ENCODE data around the gene MKX.

Gene MKX

DNA sequence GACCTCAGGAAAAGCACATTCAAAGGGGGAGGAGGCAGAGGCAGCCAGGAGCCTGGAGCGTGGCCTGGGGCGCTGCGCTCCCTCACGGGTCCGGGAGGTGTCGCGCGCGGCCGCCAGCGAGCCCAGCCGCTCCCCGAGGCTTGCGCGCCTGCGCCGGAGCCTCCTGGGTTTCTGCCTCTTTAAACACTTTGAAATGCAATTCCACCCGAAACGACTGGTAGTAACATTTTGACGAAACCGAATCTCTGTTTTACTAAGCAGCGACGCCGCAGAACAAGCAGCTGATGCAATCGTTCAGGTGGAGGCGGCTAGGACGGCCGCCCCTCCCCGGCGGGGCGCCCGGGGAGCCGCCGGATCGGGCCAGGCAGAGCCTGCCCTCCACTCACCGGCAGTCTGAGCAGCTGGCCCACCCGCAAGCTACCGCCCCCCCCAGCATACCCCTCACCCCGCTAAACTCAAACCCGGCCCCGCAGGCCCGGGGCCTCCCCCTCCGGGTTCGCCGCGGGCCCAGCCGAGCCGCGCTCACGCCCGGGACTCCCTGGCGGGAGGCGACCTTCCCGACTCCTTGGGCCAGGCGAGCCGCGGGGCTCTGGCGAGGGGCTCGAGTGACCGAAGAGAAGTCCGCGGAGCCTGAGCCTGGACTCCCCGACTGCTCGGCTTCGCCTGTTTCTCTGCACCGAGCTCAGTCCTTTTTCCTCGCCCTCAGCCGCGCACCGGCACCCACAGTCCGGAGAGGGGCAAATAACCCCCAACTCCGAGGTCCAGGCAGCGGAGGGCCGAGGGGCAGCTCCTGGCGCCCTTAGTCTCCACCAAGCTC is 3.2 kb downstream of the MKX start:
- DNase-seq = peak in 42 of 56 donors; percentile 12 to 81 (median 48)

GRCh38 chr10:27741173-27742091 is 4.2 kb downstream of the MKX start:
- no peak for DNase-seq

- no peak for DNase-seq
Observed at GRCh38 chr10:27736396-27736795, 9.2 kb downstream of the MKX start.

- DNase-seq = no peak
Observed at GRCh38 chr10:27730041-27730440, 15.6 kb downstream of the MKX start.

- no peak for DNase-seq
Observed at GRCh38 chr10:27728338-27728737, 17.3 kb downstream of the MKX start.

DNA sequence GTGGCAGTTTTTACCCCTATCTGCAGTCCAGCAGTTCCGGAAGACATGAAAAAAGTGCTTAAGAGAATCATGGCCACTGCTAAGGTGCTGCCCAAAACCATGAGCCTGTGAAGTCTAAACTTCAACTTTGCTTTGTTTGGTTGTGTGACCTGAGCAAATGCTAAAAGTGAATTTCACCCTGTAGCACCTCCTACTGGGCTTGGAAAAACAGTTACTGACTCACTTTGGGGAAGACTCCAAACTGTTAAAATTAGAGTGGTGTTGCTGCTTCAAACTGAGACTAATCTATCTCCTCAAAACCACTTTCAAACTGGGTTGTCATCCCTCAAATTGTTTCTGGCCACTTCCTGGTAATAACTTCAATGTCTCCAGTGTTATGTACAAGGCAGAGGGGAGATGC is 21.3 kb downstream of the MKX start:
- no peak for DNase-seq

- no peak for DNase-seq
Observed at GRCh38 chr10:27723436-27723835, 22.2 kb downstream of the MKX start.

DNA sequence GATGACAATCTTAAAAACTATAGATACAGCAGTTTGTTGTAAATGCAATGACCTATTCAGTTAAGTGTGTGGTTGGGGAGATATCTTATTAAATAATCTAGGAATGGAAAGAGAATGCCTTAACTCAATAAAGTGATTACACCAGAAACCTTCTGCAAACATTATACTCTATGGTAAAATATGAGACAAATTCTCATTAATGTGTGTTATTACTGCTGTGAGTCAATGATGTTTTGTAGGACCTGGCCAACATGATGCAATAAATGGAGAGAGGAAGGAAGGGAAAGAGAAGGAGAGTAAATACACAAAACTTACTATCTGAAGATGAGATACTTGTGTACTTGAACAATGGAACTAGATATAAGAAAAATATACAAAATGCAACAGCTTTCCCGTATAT is 25.1 kb downstream of the MKX start:
- DNase-seq = no peak

GRCh38 chr10:27719052-27719451 is 26.6 kb downstream of the MKX start:
- DNase-seq = no peak

DNA sequence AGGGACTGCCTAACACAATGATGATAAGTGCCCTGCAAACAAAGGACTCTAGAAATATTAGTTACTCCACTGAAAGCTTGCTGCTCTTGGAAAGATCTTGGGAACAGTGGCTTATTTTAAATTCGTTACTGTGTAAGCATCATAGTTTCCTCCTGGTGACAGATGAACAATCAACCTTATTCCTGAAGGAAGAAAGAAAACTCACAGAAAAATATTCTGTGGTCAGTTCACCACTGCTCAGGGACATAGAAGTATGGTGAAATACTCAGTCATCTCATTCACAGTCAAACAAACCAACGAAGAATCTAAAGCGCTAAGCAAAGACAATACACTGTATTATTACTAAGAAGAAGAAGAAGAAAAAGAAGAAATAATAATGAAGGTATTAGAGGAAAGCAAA is 27.8 kb downstream of the MKX start:
- no peak for DNase-seq

GRCh38 chr10:27717224-27717623 is 28.4 kb downstream of the MKX start:
- no peak for DNase-seq

GRCh38 chr10:27716521-27716920 is 29.1 kb downstream of the MKX start:
- no peak for DNase-seq

- no peak for DNase-seq
Observed at GRCh38 chr10:27715505-27715904, 30.1 kb downstream of the MKX start.

DNA sequence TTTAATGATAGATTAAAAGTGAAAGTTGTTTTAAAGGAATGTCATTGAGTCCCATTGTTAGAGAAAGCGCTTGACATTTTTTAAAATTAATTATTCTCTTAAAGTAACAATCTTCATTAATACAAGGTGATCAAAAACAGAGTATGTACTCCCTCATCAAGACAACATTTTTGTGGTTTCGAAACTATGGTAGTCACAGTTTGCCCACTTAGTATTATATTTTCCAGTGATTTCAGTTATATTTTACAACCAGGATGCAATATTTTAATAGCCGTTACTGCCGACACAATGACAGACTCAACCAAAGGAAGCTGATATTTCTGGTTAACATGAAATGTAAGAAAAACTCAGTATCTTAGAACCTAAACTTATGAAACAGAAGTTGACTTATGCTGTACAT is 31.3 kb downstream of the MKX start:
- no peak for DNase-seq

GRCh38 chr10:27713941-27714340 is 31.7 kb downstream of the MKX start:
- DNase-seq = no peak

DNA sequence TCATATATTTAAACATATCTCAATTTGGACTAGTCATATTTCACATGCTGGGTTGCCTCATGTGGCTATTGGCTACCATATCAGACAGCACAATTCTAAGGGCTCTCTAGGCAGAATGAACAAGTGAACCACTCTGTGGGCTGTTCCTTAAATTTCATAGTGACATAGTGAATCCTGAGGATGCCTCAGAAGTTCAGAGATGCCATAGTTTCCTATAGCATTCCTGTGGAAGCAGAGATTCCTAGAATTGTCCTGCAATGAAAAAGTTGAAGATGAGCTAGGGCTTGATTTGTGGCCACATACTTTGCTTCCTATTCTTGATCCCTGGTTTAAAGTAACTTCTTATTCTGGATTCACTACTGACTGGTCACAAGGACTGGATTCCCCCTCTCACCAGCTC is 35.6 kb downstream of the MKX start:
- no peak for DNase-seq

- no peak for DNase-seq
Observed at GRCh38 chr10:27709304-27709703, 36.3 kb downstream of the MKX start.

DNA sequence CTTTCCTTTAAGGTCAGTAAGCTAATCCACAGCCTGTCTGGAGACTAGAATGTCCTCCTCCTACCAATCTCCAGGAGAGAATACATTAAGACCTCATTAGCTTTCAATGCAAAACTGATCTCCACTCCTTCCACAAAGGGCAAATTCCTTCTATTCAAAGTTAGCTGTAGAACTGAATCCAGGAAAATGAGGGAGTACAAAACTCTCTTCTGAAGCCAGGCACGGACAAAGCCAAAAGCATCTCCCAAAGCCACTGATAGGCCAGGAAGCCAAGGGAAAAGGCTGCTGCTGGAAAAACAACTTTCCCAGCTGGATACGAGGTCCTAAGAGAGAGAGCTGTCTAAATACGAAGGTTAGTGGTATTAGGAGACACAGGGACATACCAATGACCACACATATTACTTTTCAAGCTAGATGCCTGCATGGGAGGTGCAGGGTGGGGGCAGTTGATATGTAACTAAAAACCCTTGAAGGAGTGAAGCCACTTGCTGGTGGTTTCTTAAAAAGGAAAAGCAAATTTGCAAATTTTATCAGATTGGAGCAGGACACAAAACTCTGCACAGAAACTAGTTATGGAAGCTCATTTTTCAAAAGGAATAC is 43.6 kb downstream of the MKX start:
- no peak for DNase-seq

DNA sequence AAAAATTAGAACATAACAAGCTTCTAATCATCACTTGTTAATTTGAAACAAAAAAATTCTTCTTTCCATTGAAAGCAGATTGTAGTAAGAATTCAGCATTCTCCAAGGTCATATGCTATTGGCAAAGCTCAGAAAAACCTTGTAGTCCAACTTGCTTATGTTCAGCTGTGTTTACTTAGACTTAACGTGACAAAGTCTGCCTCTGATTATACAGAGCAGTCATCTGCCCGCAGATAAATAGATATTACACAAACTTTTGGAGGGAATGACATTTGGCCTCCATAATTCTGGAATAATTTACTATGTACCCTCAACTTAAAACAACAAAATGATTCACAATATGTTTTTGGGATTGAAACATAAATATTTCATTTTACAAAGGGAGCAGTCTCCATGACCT is 45.8 kb downstream of the MKX start:
- no peak for DNase-seq

DNA sequence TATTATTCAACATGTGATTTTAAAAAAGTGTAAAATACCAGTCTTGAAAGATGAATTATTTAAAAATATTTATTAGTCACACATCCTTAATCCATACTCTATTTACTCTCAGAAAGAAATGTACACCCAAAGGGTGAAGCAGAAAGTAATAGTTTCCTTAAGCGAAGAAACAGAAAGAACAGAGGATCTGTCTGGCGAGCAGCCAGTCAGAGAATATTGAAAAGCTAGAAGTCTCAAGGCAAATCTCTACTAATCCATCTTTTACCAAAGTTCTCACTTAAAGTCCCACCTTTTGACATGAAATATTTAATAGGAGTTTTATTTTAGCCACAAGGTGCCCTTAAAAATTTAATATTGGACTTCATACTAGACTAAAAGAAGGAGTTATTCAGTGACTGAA is 46.7 kb downstream of the MKX start:
- DNase-seq = no peak

- no peak for DNase-seq
Observed at GRCh38 chr10:27696466-27696865, 49.2 kb downstream of the MKX start.

DNA sequence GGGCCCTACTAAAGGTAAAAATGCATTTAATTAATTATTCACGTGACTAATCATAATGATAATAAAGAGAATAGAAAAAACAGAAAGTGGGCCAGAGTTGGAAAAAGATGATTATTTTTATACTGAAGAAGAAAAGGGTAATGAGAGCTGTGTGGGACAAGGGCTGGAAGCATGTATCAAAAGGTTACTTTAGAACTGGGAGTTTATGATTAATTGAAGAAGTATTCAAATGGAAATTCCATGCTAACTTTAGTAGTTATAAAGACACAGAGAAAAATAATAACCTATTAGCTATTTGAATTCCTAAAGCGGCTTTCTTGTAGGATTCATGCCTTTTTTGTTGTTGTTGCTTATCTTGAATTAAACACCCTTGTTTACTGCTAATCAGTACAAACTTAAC is 49.9 kb downstream of the MKX start:
- DNase-seq = no peak

Data from nucleus accumbens (tissue), 56 donors.